Measurements from ENCODE around the gene TGM3.

Gene TGM3

DNA sequence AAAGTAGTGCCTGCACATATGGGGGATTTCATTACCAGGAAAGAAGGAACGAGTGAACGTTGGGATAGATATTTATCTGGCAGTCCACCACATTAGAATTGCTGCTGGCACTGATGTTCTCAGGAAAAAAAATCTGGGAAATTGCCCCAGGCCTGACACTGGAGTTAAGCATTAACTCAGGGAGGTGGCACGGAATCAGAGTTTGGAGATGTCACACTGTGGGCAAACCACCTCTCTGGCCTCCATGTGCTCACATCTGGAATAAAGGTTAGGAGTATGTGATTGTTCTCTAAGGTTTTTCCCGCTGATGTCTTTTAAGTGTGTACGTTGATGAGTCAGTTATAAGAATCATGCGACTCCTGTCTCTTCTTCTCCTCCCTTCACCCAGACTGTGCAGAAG, 7.9 kb downstream of the TGM3 start:
- no peak overlapping the region for H3K4me3 ChIP-seq (ENCODE audit: low read depth, low read length)
- DNase-seq (ENCODE audit: low read depth), result no peak
- TF ChIP-seq, protein P1, sequence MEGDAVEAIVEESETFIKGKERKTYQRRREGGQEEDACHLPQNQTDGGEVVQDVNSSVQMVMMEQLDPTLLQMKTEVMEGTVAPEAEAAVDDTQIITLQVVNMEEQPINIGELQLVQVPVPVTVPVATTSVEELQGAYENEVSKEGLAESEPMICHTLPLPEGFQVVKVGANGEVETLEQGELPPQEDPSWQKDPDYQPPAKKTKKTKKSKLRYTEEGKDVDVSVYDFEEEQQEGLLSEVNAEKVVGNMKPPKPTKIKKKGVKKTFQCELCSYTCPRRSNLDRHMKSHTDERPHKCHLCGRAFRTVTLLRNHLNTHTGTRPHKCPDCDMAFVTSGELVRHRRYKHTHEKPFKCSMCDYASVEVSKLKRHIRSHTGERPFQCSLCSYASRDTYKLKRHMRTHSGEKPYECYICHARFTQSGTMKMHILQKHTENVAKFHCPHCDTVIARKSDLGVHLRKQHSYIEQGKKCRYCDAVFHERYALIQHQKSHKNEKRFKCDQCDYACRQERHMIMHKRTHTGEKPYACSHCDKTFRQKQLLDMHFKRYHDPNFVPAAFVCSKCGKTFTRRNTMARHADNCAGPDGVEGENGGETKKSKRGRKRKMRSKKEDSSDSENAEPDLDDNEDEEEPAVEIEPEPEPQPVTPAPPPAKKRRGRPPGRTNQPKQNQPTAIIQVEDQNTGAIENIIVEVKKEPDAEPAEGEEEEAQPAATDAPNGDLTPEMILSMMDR (IDR thresholded peaks at IDR 0.05; ENCODE audit: control insufficient read depth, extremely low read depth, insufficient read depth), result no peak

DNA sequence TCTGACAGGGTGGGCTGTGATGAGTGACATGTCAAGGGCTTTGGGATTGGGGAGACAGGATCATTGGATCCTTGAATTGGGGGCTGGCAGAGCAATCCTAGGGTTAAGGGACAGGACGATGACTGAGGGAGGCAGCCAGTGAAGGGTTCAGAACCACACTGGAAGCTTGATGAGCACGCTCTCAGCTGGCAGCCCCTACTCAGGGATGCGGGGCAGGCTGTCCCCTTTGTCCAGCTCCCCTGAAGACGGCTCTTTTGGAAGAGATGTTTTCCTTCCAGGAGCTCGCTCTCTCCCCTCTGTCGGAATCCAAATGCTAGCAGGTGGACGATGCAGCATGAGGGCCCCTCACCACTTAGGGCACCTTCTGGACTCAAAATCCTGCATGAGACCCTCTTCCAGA, 8.4 kb downstream of the TGM3 start:
- no peak for DNase-seq (ENCODE audit: low read depth)
- H3K4me3 ChIP-seq (ENCODE audit: low read depth, low read length), result no peak overlapping the region
- TF ChIP-seq, protein P1 (IDR thresholded peaks at IDR 0.05; ENCODE audit: control insufficient read depth, extremely low read depth, insufficient read depth), result no peak

DNA sequence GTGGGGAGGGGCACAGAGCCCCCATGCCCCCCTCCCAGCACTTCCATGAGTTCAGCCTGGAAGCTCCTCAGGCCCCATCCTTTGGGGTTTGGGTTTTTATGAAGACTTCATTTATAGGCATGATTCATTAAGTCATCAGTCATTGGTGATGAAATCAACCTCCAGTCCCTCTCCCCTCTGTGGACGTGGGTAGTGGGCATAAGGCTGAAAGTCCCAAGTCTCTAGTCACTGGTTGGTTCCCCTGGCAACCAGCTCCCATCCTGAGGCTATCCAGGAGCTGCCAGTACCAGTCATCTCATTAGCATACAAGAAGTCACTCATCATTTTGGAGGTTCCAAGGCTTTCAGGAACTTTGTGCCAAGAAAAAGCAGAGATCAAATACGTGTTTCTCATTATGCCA, 9.2 kb downstream of the TGM3 start:
- peak; percentile 43 for DNase-seq (ENCODE audit: low read depth)
- no peak overlapping the region for H3K4me3 ChIP-seq (ENCODE audit: low read depth, low read length)
- TF ChIP-seq, protein P1 (IDR thresholded peaks at IDR 0.05; ENCODE audit: control insufficient read depth, extremely low read depth, insufficient read depth), result no peak

- H3K4me3 ChIP-seq (ENCODE audit: low read depth, low read length), result no peak overlapping the region
- TF ChIP-seq, protein P1 (IDR thresholded peaks at IDR 0.05; ENCODE audit: control insufficient read depth, extremely low read depth, insufficient read depth), result no peak
- no peak for DNase-seq (ENCODE audit: low read depth)
Measured at GRCh38 chr20:2305479-2305878, 9.7 kb downstream of the TGM3 start.

DNA sequence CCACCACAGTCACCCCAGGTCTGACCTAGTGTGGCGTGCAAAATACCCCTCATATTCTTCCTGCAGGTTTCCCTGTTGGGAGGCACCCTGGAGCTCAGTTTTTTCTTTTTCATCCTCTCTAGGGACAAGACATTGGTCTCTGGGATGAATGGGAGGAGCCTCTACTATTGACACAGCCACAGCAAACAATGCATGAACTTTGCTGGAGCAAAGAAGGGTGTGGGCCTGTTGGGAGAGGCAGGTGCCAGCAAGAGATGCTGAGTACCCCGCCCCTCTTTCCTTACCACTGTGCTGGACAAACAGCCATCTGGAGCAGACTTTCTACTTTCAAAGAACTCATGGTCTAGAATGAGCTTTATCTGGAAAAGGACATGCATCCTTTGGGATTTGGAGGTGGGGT, 10.1 kb downstream of the TGM3 start:
- peak; percentile 65 for DNase-seq (ENCODE audit: low read depth)
- H3K4me3 ChIP-seq (ENCODE audit: low read depth, low read length), result no peak overlapping the region
- TF ChIP-seq, protein P1 (IDR thresholded peaks at IDR 0.05; ENCODE audit: control insufficient read depth, extremely low read depth, insufficient read depth), result no peak

GRCh38 chr20:2307136-2307535, 11.3 kb downstream of the TGM3 start:
- TF ChIP-seq, protein P1 (IDR thresholded peaks at IDR 0.05; ENCODE audit: control insufficient read depth, extremely low read depth, insufficient read depth), result no peak
- no peak for DNase-seq (ENCODE audit: low read depth)
- no peak overlapping the region for H3K4me3 ChIP-seq (ENCODE audit: low read depth, low read length)

DNA sequence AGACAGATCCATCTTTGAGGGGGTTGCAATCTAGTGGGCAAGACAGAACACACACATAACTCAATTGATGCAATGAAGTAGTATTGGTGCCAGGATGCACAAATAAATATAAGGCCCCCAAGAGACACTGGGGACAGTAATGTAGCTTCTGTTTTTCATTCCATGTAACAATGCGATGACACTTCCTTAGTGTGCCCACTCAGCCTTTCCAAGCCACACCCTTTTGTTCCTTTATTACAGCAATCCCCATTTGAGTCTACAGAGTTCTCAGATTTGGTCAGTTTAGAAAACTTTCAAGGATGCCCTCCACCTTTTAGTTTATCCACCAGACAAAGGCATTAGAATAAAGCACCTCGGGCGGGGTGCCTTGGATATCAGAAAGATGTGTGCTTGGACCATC, 15.5 kb downstream of the TGM3 start:
- DNase-seq (ENCODE audit: low read depth), result no peak
- TF ChIP-seq, protein P1 (IDR thresholded peaks at IDR 0.05; ENCODE audit: control insufficient read depth, extremely low read depth, insufficient read depth), result no peak
- no peak overlapping the region for H3K4me3 ChIP-seq (ENCODE audit: low read depth, low read length)

All from LNCaP clone FGC (cell line).